22Rv1 (cell line): ENCODE results near the gene SCN5A.

Source experiments
- CTCF ChIP-seq: fragments of 450-650 bp; IDR thresholded peaks from 2 replicates; pipeline ENCODE4 v1.5.1; 2017; ENCODE audit warnings: mild to moderate bottlenecking
- ZFX ChIP-seq: fragments of 450-650 bp; IDR thresholded peaks from 2 replicates; pipeline ENCODE4 v1.6.1; 2017; ENCODE audit warnings: antibody characterized with exemption, borderline replicate concordance

DNA sequence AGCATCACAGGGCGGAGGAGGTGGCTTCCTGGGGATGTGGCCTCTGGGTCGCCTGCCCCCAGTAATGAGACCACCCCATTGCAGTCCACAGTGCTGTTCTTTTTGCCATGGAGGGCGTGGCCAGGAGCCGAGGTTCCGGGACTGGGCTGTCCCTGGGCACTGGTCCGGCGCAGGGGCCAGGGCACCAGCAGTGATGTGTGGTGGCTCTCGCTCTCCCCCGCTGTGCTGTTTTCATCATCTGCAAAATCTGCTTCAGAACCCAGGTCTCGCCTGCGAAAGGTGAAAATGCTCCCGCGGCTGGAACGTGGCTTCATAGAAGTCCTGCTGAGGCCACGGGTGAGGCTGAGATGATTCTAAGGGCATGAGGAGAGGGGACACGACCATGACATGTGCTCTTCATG lies 45.8 kb downstream of the SCN5A start:
- no peak for TF ChIP-seq CTCF
- no peak for TF ChIP-seq ZFX
